PC-3 (cell line): Measurements from ENCODE around the gene N4BP3.

ENCODE experiments used
- EZH2 ChIP-seq: fragments of 300-600 bp; sonication (generic); IDR thresholded peaks from one replicate; pipeline ENCODE4 v1.6.1; 2017; ENCODE audit warnings: antibody characterized with exemption, mild to moderate bottlenecking, low read length; ENCODE audit not compliant: unreplicated experiment
- EZH2phosphoT487 ChIP-seq: fragments of 300-600 bp; sonication (generic); IDR thresholded peaks from 2 replicates; pipeline ENCODE4 v1.6.1; 2018; ENCODE audit warnings: mild to moderate bottlenecking, antibody characterized with exemption, low read length, borderline replicate concordance
- TF ChIP-seq, protein P1 (sequence below): fragments of 300-600 bp; sonication (generic); conservative IDR thresholded peaks from 2 replicates; pipeline ENCODE4 v1.5.1; 2017; ENCODE audit warnings: antibody characterized with exemption, low read depth, mild to moderate bottlenecking, low read length

DNA sequence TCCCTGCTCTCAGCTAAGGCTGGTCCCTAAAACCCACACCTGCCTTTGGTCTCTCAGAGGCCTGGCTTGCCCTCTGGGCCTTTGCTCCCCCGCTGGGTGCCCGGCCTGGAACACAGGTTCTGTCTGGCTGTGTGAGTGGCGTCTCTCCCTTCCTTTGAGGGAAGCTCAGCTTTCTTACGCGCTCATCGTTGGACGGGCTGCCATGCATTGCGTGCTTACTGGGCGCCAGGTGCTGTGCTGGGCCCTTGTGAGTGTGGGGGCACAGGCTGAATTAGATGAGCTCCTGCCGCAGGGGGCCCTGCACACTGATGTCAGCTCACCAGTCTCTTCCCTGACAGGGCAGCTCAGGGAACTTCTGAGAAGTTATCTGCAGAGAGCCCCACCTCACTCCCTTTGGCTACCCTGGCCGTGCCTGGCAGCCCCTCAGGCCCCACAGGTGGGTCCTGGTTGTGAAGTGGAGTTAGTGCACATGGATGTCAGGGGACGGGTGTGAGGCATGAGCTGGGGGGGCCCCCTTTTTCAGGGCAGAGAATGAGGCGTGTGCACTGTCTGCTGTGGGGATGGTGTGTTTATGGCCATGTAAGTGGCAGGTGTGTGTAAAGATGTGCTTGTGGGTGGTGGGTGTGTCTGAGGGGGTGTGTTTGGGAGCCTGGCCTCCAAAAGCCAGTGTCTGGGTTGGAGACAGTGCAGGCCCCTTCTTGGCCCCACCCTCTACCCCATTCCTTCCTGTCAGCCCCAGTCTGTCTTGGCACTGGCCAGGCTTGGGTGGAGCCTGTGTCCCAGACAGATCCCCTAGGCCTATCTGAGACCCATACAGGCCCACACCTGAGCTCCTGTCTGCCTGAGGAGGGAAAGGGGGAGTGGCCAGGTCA is 10.0 kb downstream of the N4BP3 start:
- TF ChIP-seq, protein P1, sequence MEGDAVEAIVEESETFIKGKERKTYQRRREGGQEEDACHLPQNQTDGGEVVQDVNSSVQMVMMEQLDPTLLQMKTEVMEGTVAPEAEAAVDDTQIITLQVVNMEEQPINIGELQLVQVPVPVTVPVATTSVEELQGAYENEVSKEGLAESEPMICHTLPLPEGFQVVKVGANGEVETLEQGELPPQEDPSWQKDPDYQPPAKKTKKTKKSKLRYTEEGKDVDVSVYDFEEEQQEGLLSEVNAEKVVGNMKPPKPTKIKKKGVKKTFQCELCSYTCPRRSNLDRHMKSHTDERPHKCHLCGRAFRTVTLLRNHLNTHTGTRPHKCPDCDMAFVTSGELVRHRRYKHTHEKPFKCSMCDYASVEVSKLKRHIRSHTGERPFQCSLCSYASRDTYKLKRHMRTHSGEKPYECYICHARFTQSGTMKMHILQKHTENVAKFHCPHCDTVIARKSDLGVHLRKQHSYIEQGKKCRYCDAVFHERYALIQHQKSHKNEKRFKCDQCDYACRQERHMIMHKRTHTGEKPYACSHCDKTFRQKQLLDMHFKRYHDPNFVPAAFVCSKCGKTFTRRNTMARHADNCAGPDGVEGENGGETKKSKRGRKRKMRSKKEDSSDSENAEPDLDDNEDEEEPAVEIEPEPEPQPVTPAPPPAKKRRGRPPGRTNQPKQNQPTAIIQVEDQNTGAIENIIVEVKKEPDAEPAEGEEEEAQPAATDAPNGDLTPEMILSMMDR, result no peak
- TF ChIP-seq EZH2 (no peak), EZH2phosphoT487 (no peak)
